Endothelial cell (in vitro differentiated cells): Measurements from ENCODE around the gene NKD1. TPM values are rescaled to one million over a fixed set of nuclear protein-coding genes. Genes with fewer than 3 reads are reported as not detected.

Experiments
- DNase-seq: peaks from one replicate; pipeline ENCODE4 v3.0.0; 2021; ENCODE audit warnings: low spot score
- H3K27ac Mint-ChIP-seq: one replicate; pipeline ENCODE4 v1.8.0; 2021; ENCODE audit warnings: mixed read lengths, inconsistent platforms; ENCODE audit not compliant: unreplicated experiment
- H3K27me3 Mint-ChIP-seq: one replicate; pipeline ENCODE4 v1.8.0; 2021; ENCODE audit warnings: mild to moderate bottlenecking, moderate library complexity, mixed read lengths, inconsistent platforms; ENCODE audit not compliant: unreplicated experiment
- H3K36me3 Mint-ChIP-seq: one replicate; pipeline ENCODE4 v1.8.0; 2021; ENCODE audit warnings: mild to moderate bottlenecking, low read depth, mixed read lengths, inconsistent platforms; ENCODE audit not compliant: unreplicated experiment
- H3K4me1 Mint-ChIP-seq: one replicate; pipeline ENCODE4 v1.8.0; 2021; ENCODE audit warnings: mild to moderate bottlenecking, mixed read lengths, inconsistent platforms; ENCODE audit not compliant: unreplicated experiment
- H3K4me3 Mint-ChIP-seq: one replicate; pipeline ENCODE4 v1.8.0; 2021; ENCODE audit warnings: mild to moderate bottlenecking, mixed read lengths, inconsistent platforms; ENCODE audit not compliant: unreplicated experiment
- H3K9me3 Mint-ChIP-seq: one replicate; pipeline ENCODE4 v1.8.0; 2021; ENCODE audit warnings: mixed read lengths, inconsistent platforms; ENCODE audit not compliant: unreplicated experiment
- CTCF ChIP-seq: fragments of 200-600 bp; sonication (generic); IDR thresholded peaks from one replicate; pipeline ENCODE4 v1.5.0; 2021; ENCODE audit warnings: antibody characterized with exemption; ENCODE audit not compliant: unreplicated experiment
- total RNA-seq: library from RNA; stranded (reverse); fragmentation: NEBNext Ultra II Directional; extraction: Animal tissue kit (Norgen Biotek cat#: 25700); gene quantifications from one replicate; pipeline ENCODE4 v1.2.1, GENCODE V29; 2021; ENCODE audit not compliant: unreplicated experiment

NKD1 gene
- total RNA-seq, 1 donor from 2014 or later = 2.4 TPM

GRCh38 chr16:50600582-50601283 lies 52.5 kb downstream of the NKD1 start:
- no peak for TF ChIP-seq CTCF
- peaks cover 4% of the 10 kb centered on the region for H3K4me1 Mint-ChIP-seq
- no peak for DNase-seq
- no peak overlapping the region for H3K27ac Mint-ChIP-seq
- H3K36me3 Mint-ChIP-seq = no peaks in the 10 kb centered on the region
- no peaks in the 10 kb centered on the region for H3K9me3 Mint-ChIP-seq
- H3K4me3 Mint-ChIP-seq = no peak overlapping the region
- H3K27me3 Mint-ChIP-seq = peaks cover 7% of the 10 kb centered on the region

GRCh38 chr16:50601341-50601740 lies 53.1 kb downstream of the NKD1 start:
- H3K4me3 Mint-ChIP-seq = no peak overlapping the region
- H3K36me3 Mint-ChIP-seq = no peaks in the 10 kb centered on the region
- DNase-seq = no peak
- peaks cover 7% of the 10 kb centered on the region for H3K27me3 Mint-ChIP-seq
- no peak for TF ChIP-seq CTCF
- H3K27ac Mint-ChIP-seq = no peak overlapping the region
- H3K4me1 Mint-ChIP-seq = peaks cover 4% of the 10 kb centered on the region
- H3K9me3 Mint-ChIP-seq = no peaks in the 10 kb centered on the region

- Mint-ChIP-seq H3K27me3 (peaks cover 6% of the 10 kb centered on the region), H3K4me1 (peaks cover 4% of the 10 kb centered on the region), H3K27ac (no peak overlapping the region), H3K36me3 (no peaks in the 10 kb centered on the region), H3K9me3 (no peaks in the 10 kb centered on the region), H3K4me3 (no peak overlapping the region)
- no peak for DNase-seq
- no peak for TF ChIP-seq CTCF
These were observed 53.9 kb downstream of the NKD1 start for GRCh38 chr16:50602126-50602525.

GRCh38 chr16:50602531-50603205 lies 54.5 kb downstream of the NKD1 start:
- H3K9me3 Mint-ChIP-seq = no peaks in the 10 kb centered on the region
- H3K4me3 Mint-ChIP-seq = no peak overlapping the region
- peaks cover 6% of the 10 kb centered on the region for H3K27me3 Mint-ChIP-seq
- no peak for TF ChIP-seq CTCF
- no peak for DNase-seq
- peaks cover 4% of the 10 kb centered on the region for H3K4me1 Mint-ChIP-seq
- H3K27ac Mint-ChIP-seq = no peak overlapping the region
- no peaks in the 10 kb centered on the region for H3K36me3 Mint-ChIP-seq
